ENCODE results near the gene GNAI3. TPM values are rescaled to one million over a fixed set of nuclear protein-coding genes. Genes with fewer than 3 reads are reported as not detected.

The GNAI3 gene
- total and polyA plus RNA-seq, 3 experiments from 2014 or later = 8.6 to 9.9 (median 9.8) TPM

GRCh38 chr1:109622895-109623294 is 74.5 kb downstream of the GNAI3 start:
- H3K9me3 Mint-ChIP-seq = no peaks in the 10 kb centered on the region
- peak overlapping the region; percentile 70 to 99 (median 96) for H3K4me3 Mint-ChIP-seq
- POLR2A ChIA-PET = interaction anchor here (1.6 kb wide), 1 partner anchor 74 kb away, joined by 4 read pairs; the partner anchor contains the start of gene GNAI3

GRCh38 chr1:109623601-109624161 is 75.3 kb downstream of the GNAI3 start:
- no peak for DNase-seq
- H3K9me3 ChIP-seq (ENCODE audit: low read length) = no peaks in the 10 kb centered on the region
- ChIA-PET CTCF (interaction anchor here (0.7 to 8.9 kb wide), 6 partner anchors 14 to 361 kb away, joined by 3 to 52 read pairs (median 4); partner anchors contain the start of gene AHCYL1), POLR2A (interaction anchor here (1.4 kb wide), 1 partner anchor 75 kb away, joined by 4 read pairs; the partner anchor contains the start of gene GNAI3)
- no peaks in the 10 kb centered on the region for H3K27me3 Mint-ChIP-seq
- H3K36me3 ChIP-seq (ENCODE audit: insufficient read depth, low read length) = peaks cover 9% of the 10 kb centered on the region
- peak overlapping the region; percentile 33 to 99 (median 94) for H3K27ac Mint-ChIP-seq
- H3K9me3 Mint-ChIP-seq = no peaks in the 10 kb centered on the region
- H3K4me3 Mint-ChIP-seq = peak overlapping the region in 5 of 7 donors; percentile 39 to 91 (median 52)
- H3K27ac ChIP-seq (ENCODE audit: low read depth, low read length) = no peak overlapping the region
- peaks cover 50% of the 10 kb centered on the region for H3K4me1 ChIP-seq (ENCODE audit: insufficient read depth, low read length)
- peaks cover 43 to 58% (median 45%) of the 10 kb centered on the region in 3 donors for H3K4me1 Mint-ChIP-seq
- peak overlapping the region; percentile 36 for H3K4me3 ChIP-seq (ENCODE audit: low read length)
- H3K36me3 Mint-ChIP-seq = peaks cover 0 to 44% (median 0%) of the 10 kb centered on the region in 3 donors
- no peaks in the 10 kb centered on the region for H3K27me3 ChIP-seq (ENCODE audit: insufficient read depth, low read length, poor library complexity, severe bottlenecking)

More at GRCh38 chr1:109622895-109623294, 74.5 kb downstream of the GNAI3 start:
- Histone ChIP-seq H3K9me3 (ENCODE audit: low read length) (no peaks in the 10 kb centered on the region), H3K36me3 (ENCODE audit: insufficient read depth, low read length) (peaks cover 3% of the 10 kb centered on the region), H3K27ac (ENCODE audit: low read depth, low read length) (no peak overlapping the region), H3K4me3 (ENCODE audit: low read length) (peak overlapping the region; percentile 36), H3K4me1 (ENCODE audit: insufficient read depth, low read length) (peaks cover 50% of the 10 kb centered on the region), H3K27me3 (ENCODE audit: insufficient read depth, low read length, poor library complexity, severe bottlenecking) (no peaks in the 10 kb centered on the region)
- CTCF ChIA-PET = interaction anchor here (8.9 kb wide), 1 partner anchor 17 kb away, joined by 52 read pairs; no protein-coding TSS in a partner anchor
- Mint-ChIP-seq H3K36me3 (peaks cover 0 to 36% (median 0%) of the 10 kb centered on the region in 3 donors), H3K27me3 (no peaks in the 10 kb centered on the region), H3K4me1 (peaks cover 46 to 62% (median 48%) of the 10 kb centered on the region in 3 donors), H3K27ac (peak overlapping the region; percentile 29 to 99 (median 98))
- DNase-seq = no peak

DNA sequence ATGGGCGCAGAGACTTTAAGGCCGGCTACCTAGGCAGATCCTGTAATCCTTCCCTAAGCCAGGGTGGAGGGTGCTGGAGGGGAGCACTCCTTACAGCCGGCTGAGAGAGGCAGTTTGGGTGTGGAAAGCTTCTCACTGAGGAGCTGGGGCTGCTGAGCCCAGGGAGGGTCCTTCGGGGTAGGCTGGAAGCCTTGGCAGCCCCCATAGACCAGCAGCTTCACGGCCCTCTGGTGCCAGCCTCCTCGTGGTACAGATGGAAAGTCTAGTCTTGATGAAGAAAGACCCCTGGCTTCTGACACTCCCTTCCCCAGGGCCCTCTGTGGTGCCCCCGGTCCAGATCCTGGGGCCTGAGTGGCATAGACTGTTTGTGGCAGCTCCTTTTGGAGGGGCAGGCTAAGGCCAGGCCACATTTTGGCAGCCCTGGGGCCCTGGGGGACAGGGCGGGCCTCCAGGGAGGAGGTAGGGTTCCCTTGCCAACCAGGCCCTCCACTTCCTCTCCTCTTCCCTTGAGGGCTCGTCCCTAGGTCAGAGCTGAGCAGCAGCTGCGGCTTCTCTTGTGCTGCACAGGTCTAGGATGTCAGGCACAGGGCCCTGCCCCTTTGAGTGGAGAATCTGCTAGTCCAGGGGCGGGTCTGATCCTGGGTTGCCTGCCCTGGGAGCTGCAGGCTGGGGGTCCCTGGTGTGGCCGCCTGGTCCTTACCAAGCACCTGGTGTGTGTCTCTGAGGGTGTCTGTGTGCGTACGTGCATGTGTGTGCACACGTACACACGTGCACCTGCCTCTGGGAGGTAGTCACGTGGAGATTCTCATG is 76.0 kb downstream of the GNAI3 start:
- Histone ChIP-seq H3K27me3 (ENCODE audit: insufficient read depth, low read length, poor library complexity, severe bottlenecking) (no peaks in the 10 kb centered on the region), H3K36me3 (ENCODE audit: insufficient read depth, low read length) (peaks cover 13% of the 10 kb centered on the region), H3K4me3 (ENCODE audit: low read length) (no peak overlapping the region), H3K4me1 (ENCODE audit: insufficient read depth, low read length) (peaks cover 43% of the 10 kb centered on the region), H3K9me3 (ENCODE audit: low read length) (no peaks in the 10 kb centered on the region), H3K27ac (ENCODE audit: low read depth, low read length) (no peak overlapping the region)
- H3K36me3 Mint-ChIP-seq = peaks cover 1 to 51% (median 1%) of the 10 kb centered on the region in 3 donors
- ChIA-PET CTCF (interaction anchor here (0.7 to 8.9 kb wide), 7 partner anchors 13 to 361 kb away, joined by 3 to 52 read pairs (median 4); partner anchors contain the start of gene AHCYL1), POLR2A (interaction anchor here (1.4 kb wide), 1 partner anchor 76 kb away, joined by 4 read pairs; the partner anchor contains the start of gene GNAI3)
- DNase-seq = peak in 1 of 5 donors; percentile 27
- peak overlapping the region; percentile 26 to 91 (median 70) for H3K27ac Mint-ChIP-seq
- no peaks in the 10 kb centered on the region for H3K9me3 Mint-ChIP-seq
- H3K27me3 Mint-ChIP-seq = no peaks in the 10 kb centered on the region
- peak overlapping the region in 3 of 7 donors; percentile 52 to 77 (median 67) for H3K4me3 Mint-ChIP-seq
- H3K4me1 Mint-ChIP-seq = peaks cover 36 to 51% (median 39%) of the 10 kb centered on the region in 3 donors

DNA sequence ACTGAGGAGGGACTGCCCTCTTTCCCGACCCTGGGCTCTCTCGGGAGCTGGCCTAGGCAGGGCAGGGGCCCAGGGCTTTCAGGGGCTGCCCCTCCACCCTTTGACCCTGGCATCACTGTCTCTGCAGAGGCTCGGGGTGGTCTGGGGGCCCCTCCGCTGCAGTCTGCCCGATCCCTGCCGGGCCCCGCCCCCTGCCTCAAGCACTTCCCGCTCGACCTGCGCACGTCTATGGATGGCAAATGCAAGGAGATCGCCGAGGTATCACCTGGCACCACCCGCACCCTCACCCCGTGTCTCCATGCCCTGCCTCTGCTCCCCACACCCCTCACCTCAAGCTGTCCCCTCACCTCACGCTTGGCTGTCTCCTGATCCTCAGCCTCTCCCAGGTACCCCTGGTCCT is 76.8 kb downstream of the GNAI3 start:
- Histone ChIP-seq H3K4me1 (ENCODE audit: insufficient read depth, low read length) (peaks cover 38% of the 10 kb centered on the region), H3K4me3 (ENCODE audit: low read length) (no peak overlapping the region), H3K9me3 (ENCODE audit: low read length) (no peaks in the 10 kb centered on the region), H3K27me3 (ENCODE audit: insufficient read depth, low read length, poor library complexity, severe bottlenecking) (no peaks in the 10 kb centered on the region), H3K27ac (ENCODE audit: low read depth, low read length) (no peak overlapping the region), H3K36me3 (ENCODE audit: insufficient read depth, low read length) (peaks cover 19% of the 10 kb centered on the region)
- Mint-ChIP-seq H3K36me3 (peaks cover 3 to 54% (median 6%) of the 10 kb centered on the region in 3 donors), H3K27ac (peak overlapping the region in 5 of 8 donors; percentile 7 to 91 (median 68)), H3K27me3 (no peaks in the 10 kb centered on the region), H3K4me3 (no peak overlapping the region), H3K9me3 (no peaks in the 10 kb centered on the region), H3K4me1 (peaks cover 32 to 45% (median 37%) of the 10 kb centered on the region in 3 donors)
- POLR2A ChIA-PET = interaction anchor here (1.4 kb wide), 1 partner anchor 76 kb away, joined by 4 read pairs; the partner anchor contains the start of gene GNAI3
- no peak for DNase-seq
- CTCF ChIA-PET = interaction anchor here (1.1 to 8.9 kb wide), 5 partner anchors 15 to 360 kb away, joined by 3 to 52 read pairs (median 4); partner anchors contain the start of gene AHCYL1

DNA sequence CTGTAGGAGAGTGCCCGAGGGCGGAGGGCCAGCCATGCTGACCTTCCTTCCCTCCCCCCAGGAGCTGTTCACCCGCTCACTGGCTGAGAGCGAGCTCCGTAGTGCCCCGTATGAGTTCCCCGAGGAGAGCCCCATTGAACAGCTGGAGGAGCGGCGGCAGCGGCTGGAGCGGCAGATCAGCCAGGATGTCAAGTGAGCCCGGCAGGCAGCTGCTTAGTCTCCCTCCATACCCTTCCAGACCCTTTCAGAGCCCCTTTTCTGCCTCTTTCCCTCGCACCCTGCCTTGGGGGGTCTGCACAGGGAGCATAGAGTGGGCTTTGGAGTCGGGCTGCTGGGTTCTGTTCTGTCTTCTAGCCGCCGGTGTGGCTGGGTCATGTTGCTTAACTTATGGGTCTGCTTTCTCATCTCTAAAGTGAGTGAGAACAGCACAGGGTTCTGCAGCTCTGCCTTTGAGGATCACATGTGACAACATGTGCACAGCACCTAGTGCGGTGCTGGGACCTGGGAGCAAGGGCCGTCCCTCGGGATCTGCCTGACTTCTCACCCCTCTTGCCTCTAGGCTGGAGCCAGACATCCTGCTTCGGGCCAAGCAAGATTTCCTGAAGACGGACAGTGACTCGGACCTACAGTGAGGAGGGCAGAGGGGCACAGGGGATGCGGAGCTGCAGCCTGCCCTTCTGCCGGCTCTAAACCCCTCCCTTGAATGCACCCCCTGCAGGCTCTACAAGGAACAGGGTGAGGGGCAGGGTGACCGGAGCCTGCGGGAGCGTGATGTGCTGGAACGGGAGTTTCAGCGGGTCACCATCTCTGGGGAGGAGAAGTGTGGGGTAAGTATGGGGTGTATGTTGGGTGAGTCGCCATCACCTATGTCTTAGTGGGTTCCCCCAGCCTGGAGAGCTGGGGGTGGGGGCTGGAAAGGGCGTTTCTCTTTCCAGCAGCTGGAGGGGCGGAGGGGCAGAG is 77.5 kb downstream of the GNAI3 start:
- H3K9me3 ChIP-seq (ENCODE audit: low read length) = no peaks in the 10 kb centered on the region
- Mint-ChIP-seq H3K27me3 (no peaks in the 10 kb centered on the region), H3K36me3 (peaks cover 3 to 53% (median 6%) of the 10 kb centered on the region in 3 donors), H3K4me1 (peaks cover 32 to 40% (median 32%) of the 10 kb centered on the region in 3 donors), H3K27ac (peak overlapping the region in 7 of 8 donors; percentile 7 to 91 (median 47)), H3K9me3 (no peaks in the 10 kb centered on the region), H3K4me3 (peak overlapping the region in 1 of 7 donors; percentile 16)
- peaks cover 35% of the 10 kb centered on the region for H3K4me1 ChIP-seq (ENCODE audit: insufficient read depth, low read length)
- H3K27ac ChIP-seq (ENCODE audit: low read depth, low read length) = no peak overlapping the region
- H3K27me3 ChIP-seq (ENCODE audit: insufficient read depth, low read length, poor library complexity, severe bottlenecking) = no peaks in the 10 kb centered on the region
- peaks cover 22% of the 10 kb centered on the region for H3K36me3 ChIP-seq (ENCODE audit: insufficient read depth, low read length)
- ChIA-PET POLR2A (no interaction called here), CTCF (interaction anchor here (1.3 to 8.9 kb wide), 3 partner anchors 11 to 80 kb away, joined by 3 to 52 read pairs (median 5); no protein-coding TSS in a partner anchor)
- no peak overlapping the region for H3K4me3 ChIP-seq (ENCODE audit: low read length)
- DNase-seq = no peak

GRCh38 chr1:109626682-109627408 is 78.4 kb downstream of the GNAI3 start:
- H3K4me3 Mint-ChIP-seq = no peak overlapping the region
- H3K4me1 ChIP-seq (ENCODE audit: insufficient read depth, low read length) = peaks cover 30% of the 10 kb centered on the region
- no peaks in the 10 kb centered on the region for H3K27me3 ChIP-seq (ENCODE audit: insufficient read depth, low read length, poor library complexity, severe bottlenecking)
- peaks cover 26% of the 10 kb centered on the region for H3K36me3 ChIP-seq (ENCODE audit: insufficient read depth, low read length)
- H3K9me3 ChIP-seq (ENCODE audit: low read length) = no peaks in the 10 kb centered on the region
- H3K9me3 Mint-ChIP-seq = no peaks in the 10 kb centered on the region
- POLR2A ChIA-PET = no interaction called here
- DNase-seq = no peak
- H3K4me3 ChIP-seq (ENCODE audit: low read length) = no peak overlapping the region
- CTCF ChIA-PET = interaction anchor here (1.3 to 8.9 kb wide), 4 partner anchors 10 to 147 kb away, joined by 3 to 52 read pairs (median 4); no protein-coding TSS in a partner anchor
- no peak overlapping the region for H3K27ac ChIP-seq (ENCODE audit: low read depth, low read length)
- no peaks in the 10 kb centered on the region for H3K27me3 Mint-ChIP-seq
- H3K36me3 Mint-ChIP-seq = peaks cover 3 to 62% (median 6%) of the 10 kb centered on the region in 3 donors
- peaks cover 24 to 31% (median 27%) of the 10 kb centered on the region in 3 donors for H3K4me1 Mint-ChIP-seq
- H3K27ac Mint-ChIP-seq = peak overlapping the region in 4 of 8 donors; percentile 47 to 91 (median 74)
